ENCODE data around the gene PATL2.
A peak's percentile ranks its signal among the peaks of the same experiment; 100 is the strongest.
"Not testable (repeated sequence)": the region's sequence is repeated elsewhere in the genome, so short reads cannot be mapped to it uniquely, and the experiment has no call there.

The PATL2 gene

DNA sequence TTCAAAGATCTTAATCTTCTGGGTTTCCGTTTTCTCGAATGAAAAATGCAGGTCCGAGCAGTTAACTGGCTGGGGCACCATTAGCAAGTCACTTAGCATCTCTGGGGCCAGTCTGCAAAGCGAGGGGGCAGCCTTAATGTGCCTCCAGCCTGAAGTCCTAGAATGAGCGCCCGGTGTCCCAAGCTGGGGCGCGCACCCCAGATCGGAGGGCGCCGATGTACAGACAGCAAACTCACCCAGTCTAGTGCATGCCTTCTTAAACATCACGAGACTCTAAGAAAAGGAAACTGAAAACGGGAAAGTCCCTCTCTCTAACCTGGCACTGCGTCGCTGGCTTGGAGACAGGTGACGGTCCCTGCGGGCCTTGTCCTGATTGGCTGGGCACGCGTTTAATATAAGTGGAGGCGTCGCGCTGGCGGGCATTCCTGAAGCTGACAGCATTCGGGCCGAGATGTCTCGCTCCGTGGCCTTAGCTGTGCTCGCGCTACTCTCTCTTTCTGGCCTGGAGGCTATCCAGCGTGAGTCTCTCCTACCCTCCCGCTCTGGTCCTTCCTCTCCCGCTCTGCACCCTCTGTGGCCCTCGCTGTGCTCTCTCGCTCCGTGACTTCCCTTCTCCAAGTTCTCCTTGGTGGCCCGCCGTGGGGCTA lies at the start of gene PATL2, which contains the start of gene B2M:
Gene PATL2, minus strand, starts transcription at position 228 of the 647 bp plus-strand sequence. CDS start 34,833 bp downstream, outside the sequence.
Gene B2M, plus strand, starts transcription at position 422 of the 647 bp plus-strand sequence. Its CDS starts 30 bp downstream, at position 452.
- peak; percentile 74 for DNase-seq

DNA sequence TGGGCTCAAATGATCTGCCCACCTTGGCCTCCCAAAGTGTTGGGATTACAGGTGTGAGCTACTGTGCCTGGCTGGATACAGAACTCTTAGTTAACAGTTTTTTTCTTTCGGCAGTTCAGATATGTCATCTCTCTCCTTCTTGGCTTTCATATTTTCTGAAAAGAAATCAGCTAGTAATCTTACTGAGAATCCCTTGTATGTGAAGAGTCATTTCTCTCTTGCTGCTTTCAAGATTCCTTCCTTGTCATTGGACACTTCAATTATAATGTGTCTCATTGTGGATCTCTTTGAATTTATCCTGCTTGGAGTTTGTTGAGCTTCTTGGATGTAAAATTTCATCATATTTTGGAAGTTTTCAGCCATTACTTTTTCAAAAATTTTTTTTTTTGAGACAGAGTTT lies 42.2 kb upstream of the PATL2 start:
- DNase-seq = no peak

DNA sequence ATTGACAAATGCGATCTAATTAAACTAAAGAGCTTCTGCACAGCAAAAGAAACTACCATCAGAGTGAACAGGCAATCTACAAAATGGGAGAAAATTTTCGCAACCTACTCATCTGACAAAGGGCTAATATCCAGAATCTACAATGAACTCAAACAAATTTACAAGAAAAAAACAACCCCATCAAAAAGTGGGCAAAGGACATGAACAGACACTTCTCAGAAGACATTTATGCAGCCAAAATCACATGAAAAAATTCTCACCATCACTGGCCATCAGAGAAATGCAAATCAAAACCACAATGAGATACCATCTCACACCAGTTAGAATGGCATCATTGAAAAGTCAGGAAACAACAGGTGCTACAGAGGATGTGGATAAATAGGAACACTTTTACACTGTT lies 32.3 kb upstream of the PATL2 start:
- not testable (repeated sequence) for DNase-seq

DNA sequence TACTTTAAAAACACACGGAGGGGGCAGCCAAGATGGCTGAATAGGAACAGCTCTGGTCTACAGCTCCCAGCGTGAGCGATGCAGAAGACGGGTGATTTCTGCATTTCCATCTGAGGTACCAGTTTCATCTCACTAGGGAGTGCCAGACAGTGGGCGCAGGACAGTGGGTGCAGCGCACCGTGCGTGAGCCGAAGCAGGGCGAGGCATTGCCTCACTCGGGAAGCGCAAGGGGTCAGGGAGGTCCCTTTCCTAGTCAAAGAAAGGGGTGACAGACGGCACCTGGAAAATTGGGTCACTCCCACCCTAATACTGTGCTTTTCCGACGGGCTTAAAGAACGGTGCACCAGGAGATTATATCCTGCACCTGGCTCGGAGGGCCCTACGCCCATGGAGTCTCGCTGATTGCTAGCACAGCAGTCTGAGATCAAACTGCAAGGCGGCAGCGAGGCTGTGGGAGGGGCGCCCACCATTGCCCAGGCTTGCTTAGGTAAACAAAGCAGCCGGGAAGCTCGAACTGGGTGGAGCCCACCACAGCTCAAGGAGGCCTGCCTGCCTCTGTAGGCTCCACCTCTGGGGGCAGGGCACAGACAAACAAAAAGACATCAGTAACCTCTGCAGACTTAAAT lies 28.2 kb upstream of the PATL2 start:
- DNase-seq = not testable (repeated sequence)

DNA sequence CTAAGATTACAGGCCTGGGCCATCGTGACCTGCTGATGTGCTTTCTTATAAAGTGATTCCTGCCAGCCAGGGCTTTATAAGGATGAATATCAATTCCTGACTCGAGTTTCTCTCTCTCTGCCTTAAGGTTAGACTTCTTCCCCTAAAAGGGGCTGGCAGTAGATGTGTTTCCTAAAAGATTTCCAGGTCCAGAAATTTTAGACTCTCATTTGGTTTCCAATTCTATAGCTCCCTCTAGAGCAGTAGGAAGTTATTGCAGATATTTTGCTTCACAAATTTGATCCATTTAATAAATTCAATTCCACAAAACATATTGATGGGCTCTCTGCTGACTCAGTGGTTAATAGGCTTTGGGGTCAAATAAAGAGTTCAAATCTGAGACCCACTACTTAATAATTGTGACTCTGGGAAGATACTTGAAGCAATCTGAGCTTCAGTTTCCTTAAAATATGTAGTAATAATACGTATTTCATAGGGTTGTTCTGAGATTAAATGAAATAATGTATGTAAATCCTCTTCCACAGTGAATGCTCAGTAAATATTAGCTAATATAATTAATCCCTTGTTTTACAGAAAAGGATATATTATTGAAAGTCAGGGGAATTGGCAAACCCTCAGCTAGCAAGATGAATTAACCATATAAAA lies 27.3 kb upstream of the PATL2 start:
- peak; percentile 20 for DNase-seq

DNA sequence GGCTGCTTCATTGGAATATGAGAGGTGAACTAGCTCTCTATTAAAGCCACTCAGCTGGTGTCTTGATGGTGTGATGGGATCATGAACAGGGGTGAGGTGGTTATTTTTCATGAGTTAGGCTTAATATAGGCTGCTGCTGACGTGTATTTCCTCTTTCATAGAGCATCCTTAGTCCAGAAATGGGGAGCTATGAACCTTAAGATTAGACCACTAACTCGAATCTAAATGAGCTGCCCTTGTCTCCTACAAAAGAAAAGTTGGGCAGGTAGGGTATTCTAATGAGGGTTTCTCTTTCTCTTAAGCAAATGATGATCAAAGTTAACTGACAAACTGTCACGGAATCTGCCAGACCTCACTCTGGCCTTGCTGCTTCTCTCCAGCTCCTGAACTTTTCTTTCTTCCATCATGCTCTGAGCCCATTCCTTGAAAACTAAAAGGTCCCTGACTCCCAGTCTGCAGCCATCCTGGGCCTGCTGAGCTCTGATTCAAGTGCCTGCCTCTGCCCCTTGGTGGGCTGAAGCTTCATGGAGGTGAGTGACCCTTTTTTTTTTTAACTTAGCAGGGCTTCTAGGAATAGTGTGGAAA lies 25.1 kb upstream of the PATL2 start, which contains the start of gene TRIM69:
Gene TRIM69, plus strand, starts transcription at position 348 of the 585 bp plus-strand sequence. Its CDS starts 177 bp downstream, at position 525.
- no peak for DNase-seq

DNA sequence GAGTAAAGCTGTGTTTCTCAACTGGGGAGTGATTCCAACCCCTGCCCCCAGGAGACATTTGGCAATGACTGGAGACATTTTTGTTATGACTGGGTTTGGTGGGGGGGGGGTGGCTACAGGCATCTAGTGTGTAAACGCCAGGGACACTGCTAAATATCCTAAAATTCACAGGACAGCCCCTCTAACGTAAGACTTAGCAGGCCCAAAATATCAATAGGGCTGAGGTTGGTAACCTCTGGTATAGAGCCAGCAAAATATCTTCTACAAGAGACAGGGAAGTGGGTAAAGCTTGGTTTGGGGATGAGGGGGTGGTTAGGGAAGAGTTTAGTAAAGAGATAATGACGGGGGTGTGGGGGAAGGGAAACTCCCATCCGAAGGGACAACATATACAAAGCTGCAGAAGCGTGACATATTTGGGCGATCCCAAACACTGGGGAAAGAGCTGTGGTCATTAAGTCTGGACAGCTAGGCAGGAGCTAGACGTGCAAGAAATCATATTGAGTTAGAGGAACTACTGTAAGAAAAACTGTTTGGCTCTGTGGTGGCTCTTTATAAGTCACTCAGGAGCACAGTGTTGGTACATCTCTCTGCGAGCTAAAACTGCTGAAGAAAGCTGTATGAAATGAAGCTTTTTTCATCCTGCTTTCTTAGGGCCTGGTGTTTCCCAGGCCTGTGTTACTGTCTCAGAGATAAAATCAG lies 24.5 kb upstream of the PATL2 start:
- no peak for DNase-seq

DNA sequence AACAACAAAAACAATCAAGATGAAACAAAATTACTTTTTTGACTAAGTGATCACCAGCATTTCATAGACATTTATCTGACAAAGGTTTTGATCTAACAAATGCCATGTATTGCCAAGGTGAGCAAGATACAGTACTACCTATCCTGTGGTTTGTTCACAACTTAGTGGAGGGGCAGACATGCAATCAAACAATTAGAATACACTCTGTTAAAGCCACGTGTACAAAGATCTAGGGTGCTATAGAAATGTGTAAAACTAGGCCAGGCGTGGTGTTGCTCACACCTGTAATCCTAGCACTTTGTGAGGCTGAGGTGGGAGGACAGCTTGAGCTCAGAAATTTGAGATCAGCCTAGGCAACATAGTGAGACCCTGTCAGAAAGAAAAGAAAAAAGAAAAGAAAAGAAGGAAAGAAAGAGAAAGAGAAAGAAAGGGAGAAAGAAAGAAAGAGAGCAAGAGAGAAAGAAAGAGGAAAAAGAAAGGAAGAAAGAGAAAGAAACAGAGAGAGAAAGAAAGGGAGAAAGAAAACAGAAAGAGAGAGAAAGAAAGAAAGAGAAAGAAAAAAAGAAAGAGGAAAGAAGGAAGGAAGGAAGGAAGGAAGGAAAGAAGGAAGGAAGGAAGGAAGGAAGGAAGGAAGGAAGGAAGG lies 23.8 kb upstream of the PATL2 start:
- DNase-seq = no peak

DNA sequence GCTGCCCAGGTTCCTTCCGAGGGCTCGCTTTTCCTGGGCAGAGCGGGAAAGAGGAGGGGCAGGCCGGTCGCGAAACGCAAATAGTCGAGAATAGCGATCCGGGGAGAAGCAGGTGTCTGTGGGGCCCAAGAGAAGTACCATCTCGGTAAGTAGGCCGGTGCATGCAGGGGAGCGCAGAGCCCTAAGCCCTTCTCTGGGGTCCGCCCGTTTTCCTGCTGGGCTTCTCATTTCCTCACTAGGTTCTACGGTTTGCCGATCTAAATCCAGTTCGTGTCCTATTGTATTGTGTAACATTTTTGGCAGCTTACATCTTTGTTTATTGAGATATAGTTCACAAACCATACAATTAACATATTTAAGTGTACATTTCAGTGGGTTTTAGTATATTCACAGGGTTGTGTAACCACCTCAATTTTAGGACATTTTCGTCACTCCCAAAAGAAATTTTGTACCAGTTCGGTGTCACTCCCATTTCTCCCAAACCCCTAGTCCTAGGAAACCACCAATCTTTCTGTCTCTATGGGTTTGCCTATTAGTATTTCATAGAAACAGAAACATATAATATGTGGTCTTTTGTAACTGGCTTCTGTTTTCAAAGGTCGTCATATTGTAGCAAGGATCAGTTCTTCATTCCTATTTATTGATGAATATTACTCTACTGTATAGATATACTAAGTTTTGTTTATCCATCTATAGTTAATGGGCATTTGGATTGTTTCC lies 18.4 kb upstream of the PATL2 start:
- DNase-seq = peak; percentile 29

DNA sequence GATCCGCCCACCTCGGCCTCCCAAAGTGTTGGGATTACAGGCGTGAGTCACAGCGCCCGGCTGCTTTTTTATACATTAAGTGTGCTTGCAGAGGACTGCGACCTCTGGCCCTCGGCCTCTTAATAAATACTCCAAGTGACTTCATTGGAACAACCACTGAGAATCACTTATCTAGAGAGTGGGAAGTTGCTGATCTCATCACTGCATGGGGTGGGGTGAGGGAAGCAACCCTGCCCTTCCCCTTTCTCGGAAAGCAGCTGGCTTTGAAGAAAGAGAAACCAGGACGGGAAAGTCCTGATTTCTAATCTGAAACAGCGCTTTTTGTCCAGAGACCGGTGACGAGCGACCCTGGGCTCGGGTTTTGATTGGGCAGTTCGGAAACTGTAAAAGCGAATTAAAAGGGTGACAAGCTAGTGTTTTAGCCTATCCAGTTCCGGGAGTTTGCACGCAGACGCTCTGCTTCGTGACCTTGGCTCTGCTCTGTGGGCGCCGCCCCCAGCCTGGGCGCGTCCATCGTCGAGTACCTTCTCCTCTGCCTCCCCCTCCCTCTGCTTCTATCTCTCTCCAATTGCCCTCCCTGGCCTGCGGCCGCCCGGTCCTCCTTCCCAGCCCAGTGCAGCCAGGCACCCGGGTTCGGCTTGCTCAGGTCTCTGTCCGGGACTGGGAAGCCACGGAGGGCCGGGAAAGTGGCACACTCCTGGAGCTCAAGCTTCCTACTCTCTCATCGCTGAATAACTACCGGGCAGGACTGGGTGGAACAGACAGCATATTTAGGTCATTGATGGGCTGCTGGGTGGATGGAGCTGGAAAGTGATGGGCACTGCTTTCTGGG lies 17.7 kb upstream of the PATL2 start:
- DNase-seq = peak; percentile 86

DNA sequence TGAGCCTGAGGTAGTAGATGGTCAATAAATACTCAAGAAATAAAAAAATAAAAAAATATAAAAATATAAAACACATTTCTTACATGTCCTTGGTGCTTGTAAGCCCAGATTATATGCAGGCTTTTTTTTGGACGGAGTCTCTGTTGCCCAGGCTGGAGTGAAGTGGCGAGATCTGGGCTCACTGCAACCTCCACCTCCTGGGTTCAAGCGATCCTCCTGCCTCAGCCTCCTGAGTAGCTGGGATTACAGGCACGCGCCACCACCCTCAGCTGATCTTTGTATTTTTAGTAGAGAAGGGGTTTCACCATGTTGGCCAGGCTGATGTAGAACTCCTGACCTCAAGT lies 17.1 kb upstream of the PATL2 start:
- DNase-seq = not testable (repeated sequence)

DNA sequence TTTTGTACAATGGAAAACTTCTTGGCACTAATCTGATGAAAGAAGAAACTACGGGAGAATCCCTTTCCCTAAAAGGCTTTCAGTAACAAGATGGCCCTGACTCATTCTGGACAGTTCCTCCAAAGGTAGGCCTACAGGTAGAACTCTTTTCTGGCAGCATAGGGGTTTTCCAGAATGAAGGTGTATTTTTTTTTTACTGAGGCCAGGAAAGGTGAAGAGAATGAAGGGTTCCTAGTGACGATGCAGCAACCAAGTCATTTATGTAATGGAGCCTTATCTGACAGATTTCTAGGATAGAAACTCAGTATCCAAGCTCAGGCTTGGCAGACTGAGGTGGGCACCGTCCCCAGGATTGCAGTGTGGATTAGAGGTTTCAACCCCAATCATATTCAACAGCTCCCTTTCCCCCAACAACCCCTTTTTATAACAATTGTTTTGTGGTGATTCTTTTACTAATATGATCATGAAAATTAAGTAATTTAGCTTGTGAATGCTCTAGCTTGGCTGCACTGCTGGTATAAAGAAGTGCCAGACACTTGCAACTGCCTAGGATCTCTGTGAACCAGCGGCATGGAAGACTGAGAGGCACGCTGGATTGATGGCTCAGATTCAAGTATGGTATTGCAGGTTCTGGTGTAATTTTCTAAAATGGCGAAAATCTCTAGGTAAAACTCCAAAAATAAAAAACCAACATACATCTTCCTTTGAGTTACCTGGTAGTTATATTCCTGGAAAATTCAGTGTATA lies 16.5 kb upstream of the PATL2 start:
- no peak for DNase-seq

DNA sequence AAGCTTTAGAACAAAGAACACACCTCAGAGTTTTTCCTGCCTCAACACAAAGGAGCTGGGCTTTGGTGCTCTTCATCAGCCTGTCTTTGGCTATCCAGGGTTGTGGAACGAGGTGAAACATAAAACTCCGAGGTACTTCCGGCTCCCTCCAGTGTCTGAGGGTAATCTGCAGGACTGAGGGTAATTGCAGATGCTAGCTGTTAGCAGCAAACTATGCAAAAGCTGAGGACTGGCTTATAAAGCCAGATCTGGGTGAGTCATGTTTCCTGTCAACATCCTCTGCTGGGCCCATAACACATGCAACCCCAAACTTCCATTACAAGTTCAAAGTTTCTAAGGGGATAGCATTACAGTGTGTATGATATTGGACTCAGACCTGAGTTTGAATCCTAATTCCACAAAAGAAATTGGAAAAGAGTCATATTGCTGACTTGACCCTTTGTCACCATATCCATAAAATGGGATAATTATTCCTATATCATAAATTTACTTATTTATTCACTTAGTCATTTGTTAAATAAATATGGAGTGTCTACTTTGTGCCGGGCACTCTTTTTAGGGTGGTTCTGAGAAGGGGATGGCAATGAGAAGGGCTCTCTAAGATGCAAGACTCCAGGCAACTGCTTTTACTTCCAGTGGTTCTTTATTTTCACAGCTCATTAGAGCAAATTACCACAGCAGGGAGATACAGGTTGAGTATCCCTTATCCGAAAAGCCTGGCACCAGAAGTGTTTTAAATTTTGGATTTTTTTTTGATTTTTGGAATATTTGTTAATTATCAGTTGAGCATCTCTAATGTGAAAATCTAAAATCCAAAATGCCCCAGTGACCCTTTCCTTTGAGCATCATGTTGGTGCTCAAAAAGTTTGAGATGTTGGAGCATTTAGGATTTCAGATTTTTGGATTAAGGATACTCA lies 15.7 kb upstream of the PATL2 start:
- no peak for DNase-seq

DNA sequence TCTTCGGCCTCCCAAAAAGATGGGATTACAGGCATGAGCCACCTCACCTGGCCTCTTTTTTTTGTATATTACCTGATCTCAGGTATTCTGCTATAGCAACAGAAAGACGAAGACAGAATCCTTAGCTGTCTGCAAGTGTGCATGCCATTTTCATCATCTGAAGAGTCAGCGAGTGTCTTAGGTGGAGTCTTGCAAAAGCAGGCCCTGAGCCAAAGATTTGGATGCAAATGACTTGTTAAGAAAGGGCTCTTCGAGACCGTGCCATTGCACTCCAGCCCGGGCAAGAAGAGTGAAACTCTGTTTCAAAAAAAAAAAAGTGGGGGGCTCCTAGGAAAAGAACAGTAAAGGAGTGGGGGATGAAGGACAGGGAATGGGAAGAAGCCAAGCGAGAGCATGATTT lies 15.0 kb upstream of the PATL2 start:
- DNase-seq = no peak

DNA sequence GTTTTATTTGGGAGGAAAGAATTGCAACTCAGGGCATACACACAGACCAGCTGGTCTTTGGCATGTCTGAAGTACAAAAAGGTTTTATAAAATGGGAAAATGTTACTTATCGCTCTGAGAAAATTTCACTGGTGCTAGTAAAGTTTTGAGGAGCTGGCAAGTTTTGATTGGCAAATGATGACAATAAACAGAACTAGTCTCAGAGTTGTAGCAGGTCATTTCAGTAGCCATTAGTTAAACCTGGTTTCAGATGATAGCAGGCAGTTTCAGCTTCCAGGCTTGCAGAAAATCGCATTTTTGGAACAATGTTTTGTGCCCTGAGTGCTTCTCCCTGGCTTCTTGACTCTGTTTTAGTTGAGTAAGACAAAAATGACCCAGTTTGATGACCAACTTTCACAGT lies 10.9 kb upstream of the PATL2 start:
- no peak for DNase-seq

DNA sequence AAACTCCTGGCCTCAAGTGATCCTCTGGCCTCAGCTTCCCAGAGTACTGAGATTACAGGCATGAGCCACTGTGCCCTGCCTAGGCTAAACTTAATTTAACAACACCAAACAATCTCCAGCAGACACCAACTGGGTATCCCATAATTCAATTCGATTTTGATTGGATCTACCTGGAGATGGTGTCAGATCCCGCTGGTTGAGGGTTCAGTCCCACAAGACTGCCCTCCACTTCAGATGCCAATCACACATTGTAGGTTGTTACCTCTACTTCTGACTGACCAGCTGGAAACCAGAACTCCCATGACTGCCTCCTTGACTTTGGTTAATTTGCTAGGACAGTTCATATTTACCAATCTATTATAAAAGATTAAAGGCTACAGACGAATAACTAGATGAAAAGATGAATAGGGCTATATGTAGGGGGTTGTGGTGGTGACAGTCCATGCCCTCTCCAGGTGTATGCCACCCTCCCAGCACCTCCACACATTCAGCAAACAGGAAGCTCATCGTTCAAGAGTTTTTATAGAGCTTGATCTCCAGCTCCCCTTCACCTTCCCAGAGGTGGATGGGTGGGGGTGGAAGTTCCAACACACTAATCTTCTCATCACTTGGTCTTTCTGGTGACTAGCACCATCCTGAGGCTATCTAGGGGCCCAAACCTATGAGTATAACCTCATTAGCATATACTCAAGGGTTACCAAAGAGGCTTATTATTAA lies 9.5 kb upstream of the PATL2 start:
- no peak for DNase-seq

DNA sequence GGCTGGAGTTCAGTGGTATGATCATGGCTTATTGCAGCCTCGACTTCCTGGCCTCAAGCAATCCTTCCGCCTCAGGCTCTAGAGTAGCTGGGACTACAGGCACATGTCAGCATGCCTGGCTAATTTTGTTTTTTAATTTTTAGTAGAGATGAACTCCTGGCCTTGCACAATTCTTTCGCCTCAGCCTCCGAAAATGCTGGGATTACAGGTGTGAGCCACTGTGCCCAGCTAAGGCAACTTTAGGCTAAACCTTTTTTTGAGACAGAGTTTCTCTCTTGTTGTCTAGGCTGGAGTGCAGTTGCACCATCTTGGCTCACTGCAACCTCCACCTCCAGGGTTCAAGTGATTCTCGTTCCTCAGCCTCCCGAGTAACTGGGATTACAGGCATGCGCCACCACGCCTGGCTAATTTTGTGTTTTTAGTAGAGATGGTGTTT lies 8.9 kb upstream of the PATL2 start:
- not testable (repeated sequence) for DNase-seq

DNA sequence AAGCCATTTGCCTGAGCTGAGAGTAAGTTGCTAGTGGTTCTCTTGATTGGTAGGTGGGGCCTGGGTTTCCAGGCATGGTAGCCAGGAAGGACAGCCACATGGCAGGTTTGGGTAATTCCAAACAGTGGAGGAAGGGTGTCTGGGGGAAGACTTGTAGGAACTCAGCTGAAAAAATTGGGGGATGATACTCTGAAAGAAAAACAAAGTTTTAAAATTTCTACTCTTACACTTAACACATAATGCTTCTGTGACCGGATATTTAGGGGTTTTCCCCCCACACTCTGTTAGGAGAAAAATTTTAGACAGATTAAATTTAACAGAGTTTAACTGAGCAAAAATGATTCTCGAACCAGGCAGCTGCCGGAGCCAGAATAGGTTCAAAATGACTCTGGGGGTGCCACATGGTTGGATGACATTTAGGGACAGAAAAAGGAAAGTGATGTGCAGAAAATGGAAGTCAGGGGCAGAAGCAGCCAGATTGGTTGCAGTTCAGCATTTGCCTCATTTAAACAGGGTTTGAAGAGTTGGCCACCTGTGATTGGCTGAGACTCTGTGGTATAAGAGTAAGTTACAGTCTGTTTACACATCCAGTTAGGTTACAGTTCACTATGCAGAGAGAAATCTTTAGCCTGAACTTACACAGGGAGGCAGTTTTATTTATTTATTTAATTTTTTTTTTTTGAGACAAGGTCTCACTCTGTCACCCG lies 8.3 kb upstream of the PATL2 start:
- DNase-seq = no peak
